GM23248 (cell line): ENCODE data around the gene SLC6A20. TPM values are rescaled to one million over a fixed set of nuclear protein-coding genes. Genes with fewer than 3 reads are reported as not detected.
A peak's percentile ranks its signal among the peaks of the same experiment; 100 is the strongest.

Experiments used
- DNase-seq: peaks from one replicate; pipeline ENCODE4 v3.0.0-alpha.2; 2015
- H2AFZ ChIP-seq: fragments of 200-600 bp; sonication (generic); 2 replicates; pipeline ENCODE4 v1.6.1; 2016; ENCODE audit warnings: antibody characterized with exemption
- H3F3A ChIP-seq: fragments of 200-600 bp; sonication (generic); 2 replicates; pipeline ENCODE4 v1.6.1; 2016; ENCODE audit warnings: mild to moderate bottlenecking, antibody characterized with exemption, mixed run types; ENCODE audit not compliant: insufficient read depth
- H3K27ac ChIP-seq: fragments of 200-600 bp; sonication (generic); 2 replicates; pipeline ENCODE4 v1.5.1; 2016; ENCODE audit warnings: mild to moderate bottlenecking
- H3K27me3 ChIP-seq: fragments of 200-600 bp; sonication (generic); replicated peaks from 2 replicates; pipeline ENCODE4 v1.6.1; 2016; ENCODE audit warnings: mild to moderate bottlenecking; ENCODE audit not compliant: insufficient read depth
- H3K36me3 ChIP-seq: fragments of 200-600 bp; sonication (generic); 2 replicates; pipeline ENCODE4 v1.6.1; 2016; ENCODE audit warnings: low read depth, mild to moderate bottlenecking
- H3K4me1 ChIP-seq: fragments of 200-600 bp; sonication (generic); 2 replicates; pipeline ENCODE4 v1.6.1; 2016; ENCODE audit warnings: mild to moderate bottlenecking; ENCODE audit not compliant: insufficient read depth
- H3K4me2 ChIP-seq: fragments of 200-600 bp; sonication (generic); one replicate; pipeline ENCODE4 v1.6.1; 2016; ENCODE audit warnings: mild to moderate bottlenecking; ENCODE audit not compliant: unreplicated experiment
- H3K4me3 ChIP-seq: fragments of 200-600 bp; sonication (generic); 2 replicates; pipeline ENCODE4 v1.5.1; 2016; ENCODE audit warnings: mild to moderate bottlenecking
- H3K79me2 ChIP-seq: fragments of 200-600 bp; sonication (generic); 2 replicates; pipeline ENCODE4 v1.6.1; 2016; ENCODE audit warnings: mild to moderate bottlenecking; ENCODE audit not compliant: insufficient read depth
- H3K9ac ChIP-seq: fragments of 200-600 bp; sonication (generic); 2 replicates; pipeline ENCODE4 v1.6.1; 2016; ENCODE audit warnings: mild to moderate bottlenecking
- H3K9me2 ChIP-seq: fragments of 200-600 bp; sonication (generic); 2 replicates; pipeline ENCODE4 v1.6.1; 2016; ENCODE audit warnings: mixed run types, mild to moderate bottlenecking, moderate library complexity; ENCODE audit not compliant: insufficient read depth
- H3K9me3 ChIP-seq: fragments of 200-600 bp; sonication (generic); one replicate; pipeline ENCODE4 v1.6.1; 2017; ENCODE audit warnings: low read depth
- H4K20me1 ChIP-seq: fragments of 200-600 bp; sonication (generic); 2 replicates; pipeline ENCODE4 v1.6.0; 2016; ENCODE audit not compliant: insufficient read depth
- EZH2 ChIP-seq: fragments of 200-600 bp; sonication (generic); IDR thresholded peaks from 2 replicates; pipeline ENCODE4 v1.6.1; 2018; ENCODE audit warnings: antibody characterized with exemption, mild to moderate bottlenecking; ENCODE audit not compliant: insufficient read depth, poor library complexity, severe bottlenecking
- EZH2phosphoT487 ChIP-seq: fragments of 200-600 bp; sonication (generic); IDR thresholded peaks from 2 replicates; pipeline ENCODE4 v1.6.1; 2018; ENCODE audit warnings: antibody characterized with exemption, moderate library complexity, mild to moderate bottlenecking, low read depth; ENCODE audit not compliant: insufficient read depth
- WGBS, 2 experiments: methylation state at CpG; one replicate each; pipeline ENCODE4 v1.1.6; 2015 to 2017; ENCODE audit warnings: low lambda C conversion rate in 2 of 2, low coverage in 1 of 2; ENCODE audit errors: missing lambda C conversion rate in 2 of 2; 5-methylcytosine and 5-hydroxymethylcytosine counted together
- in situ Hi-C: fragments of 300-500 bp; cut with MboI; formaldehyde crosslinking; loops from 2 replicates; pipeline ENCODE4 v1.15.0; 2020
- polyA plus RNA-seq: library from polyadenylated mRNA; unstranded; fragments of >200 nt; fragmentation: Nextera tagmentation; extraction: Ambion mirVana; gene quantifications from 2 replicates; pipeline ENCODE4 v1.2.1, GENCODE V29; 2016
- total RNA-seq: library from RNA; depleted of rRNA; stranded (reverse); fragments of >200 nt; shearing (Covaris generic); gene quantifications from 2 replicates; pipeline ENCODE4 v1.2.3, GENCODE V29; 2014

Gene SLC6A20
- total and polyA plus RNA-seq, 2 experiments from 2014 or later = not detected

DNA sequence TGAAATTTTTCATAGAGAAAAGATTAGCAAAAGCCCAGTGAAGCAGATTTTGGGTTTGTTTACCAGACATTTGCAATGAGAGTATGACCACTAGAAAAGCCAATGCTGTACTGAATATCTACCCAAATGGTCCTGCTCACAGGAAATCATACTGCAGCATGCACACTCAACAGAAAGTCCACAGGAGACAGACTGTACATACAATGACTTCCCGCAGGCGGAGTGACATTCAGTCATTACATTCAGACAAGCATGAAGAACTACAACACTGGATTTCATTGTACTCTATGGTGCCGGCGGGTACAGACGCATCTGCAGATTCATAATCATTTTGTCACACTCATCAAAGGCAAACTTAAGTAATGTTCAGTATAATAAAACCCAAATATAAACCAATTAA is 33.8 kb upstream of the SLC6A20 start:
- no peak overlapping the region for H3K27ac ChIP-seq

DNA sequence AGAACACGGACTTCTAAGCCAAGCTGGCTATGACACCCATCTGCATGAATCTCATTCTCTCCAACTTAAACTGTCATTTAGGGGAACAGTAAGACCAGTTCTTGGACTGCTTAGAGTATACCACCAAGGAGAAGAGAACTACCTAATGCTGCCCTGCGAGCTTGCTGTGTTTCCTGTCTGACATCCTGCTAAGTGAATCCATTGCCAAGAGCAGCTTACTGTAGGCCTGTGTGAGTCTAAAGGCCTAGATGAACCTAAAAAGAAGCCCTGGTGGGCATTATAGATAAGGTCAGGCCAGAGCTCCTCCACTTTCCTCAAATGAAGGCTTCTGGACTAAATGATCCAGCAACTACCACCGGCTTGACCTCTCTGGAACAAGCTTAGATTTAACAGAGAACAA is 30.6 kb upstream of the SLC6A20 start:
- in situ Hi-C loops = no loop called here
- TF ChIP-seq EZH2 (no peak), EZH2phosphoT487 (no peak)
- Histone ChIP-seq H3F3A (no peaks in the 10 kb centered on the region), H3K9me2 (no peaks in the 10 kb centered on the region), H4K20me1 (no peaks in the 10 kb centered on the region), H3K36me3 (peaks cover 26% of the 10 kb centered on the region), H3K4me2 (no peak overlapping the region), H3K4me1 (no peaks in the 10 kb centered on the region), H3K4me3 (no peak overlapping the region), H3K27ac (no peak overlapping the region), H3K27me3 (no peaks in the 10 kb centered on the region), H3K79me2 (no peaks in the 10 kb centered on the region), H2AFZ (no peak overlapping the region), H3K9ac (no peak overlapping the region), H3K9me3 (no peaks in the 10 kb centered on the region)
- WGBS, 2 experiments = 96 to 97% methylated on average over 3 of the region's 3 CpGs
- no peak for DNase-seq

More for the DNA sequence above, 33.8 kb upstream of the SLC6A20 start:
- H3K4me2 ChIP-seq = no peak overlapping the region
- no peaks in the 10 kb centered on the region for H3K9me3 ChIP-seq
- DNase-seq = no peak
- TF ChIP-seq EZH2 (no peak), EZH2phosphoT487 (no peak)
- no peaks in the 10 kb centered on the region for H3K27me3 ChIP-seq
- H3K4me1 ChIP-seq = no peaks in the 10 kb centered on the region
- H2AFZ ChIP-seq = no peak overlapping the region
- WGBS, 2 experiments = 92 to 98% methylated on average over 5 of the region's 5 CpGs
- no peaks in the 10 kb centered on the region for H4K20me1 ChIP-seq
- H3K4me3 ChIP-seq = no peak overlapping the region
- H3K9ac ChIP-seq = no peak overlapping the region
- H3K79me2 ChIP-seq = no peaks in the 10 kb centered on the region
- in situ Hi-C loops = no loop called here
- H3K36me3 ChIP-seq = peaks cover 37% of the 10 kb centered on the region
- no peaks in the 10 kb centered on the region for H3F3A ChIP-seq
- H3K9me2 ChIP-seq = no peaks in the 10 kb centered on the region

DNA sequence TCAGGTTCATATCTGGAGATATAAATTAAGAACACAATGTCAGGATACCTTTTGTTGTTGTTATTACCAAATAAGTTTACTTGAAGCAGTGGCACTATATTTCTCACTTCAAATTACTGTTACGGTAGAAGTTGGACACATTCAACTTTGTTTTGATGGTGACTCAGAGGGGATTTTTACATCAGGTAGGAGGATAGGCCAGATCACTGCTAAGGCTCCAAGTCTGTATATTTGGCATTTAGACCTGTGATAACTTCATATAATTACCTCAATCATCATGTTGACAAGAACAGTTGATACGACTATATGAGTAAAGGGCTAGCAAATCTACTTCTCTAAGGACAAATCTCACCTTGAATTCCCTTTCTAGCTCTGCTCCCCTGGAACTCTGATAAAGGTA is 30.0 kb upstream of the SLC6A20 start:
- Histone ChIP-seq H4K20me1 (no peaks in the 10 kb centered on the region), H3K27me3 (no peaks in the 10 kb centered on the region), H3F3A (no peaks in the 10 kb centered on the region), H3K9ac (no peak overlapping the region), H3K79me2 (no peaks in the 10 kb centered on the region), H3K27ac (no peak overlapping the region), H2AFZ (no peak overlapping the region), H3K36me3 (peaks cover 26% of the 10 kb centered on the region), H3K4me3 (no peak overlapping the region), H3K9me3 (no peaks in the 10 kb centered on the region), H3K4me2 (no peak overlapping the region), H3K9me2 (no peaks in the 10 kb centered on the region), H3K4me1 (no peaks in the 10 kb centered on the region)
- no peak for DNase-seq
- WGBS, 2 experiments = 93% methylated on average over 2 of the region's 2 CpGs
- TF ChIP-seq EZH2phosphoT487 (no peak), EZH2 (no peak)
- in situ Hi-C loops = no loop called here

DNA sequence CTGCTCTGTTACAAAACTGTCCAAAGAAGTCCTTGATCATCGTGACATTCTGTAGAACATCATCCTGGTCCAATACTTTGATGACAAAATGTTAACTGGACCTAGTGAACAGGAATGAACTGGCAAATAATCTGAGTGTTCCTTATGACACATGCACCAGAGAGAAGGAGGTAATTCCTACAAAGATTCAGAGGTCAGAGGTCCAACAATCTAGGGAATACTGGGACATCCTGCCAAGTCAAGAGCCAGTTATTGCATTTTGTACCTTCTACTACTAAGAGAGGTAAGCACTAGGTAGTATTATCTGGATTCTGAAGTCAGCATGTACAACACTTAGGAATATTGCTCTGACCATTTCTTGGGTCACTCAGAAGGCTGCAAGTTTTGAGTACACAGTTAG is 24.8 kb upstream of the SLC6A20 start:
- Histone ChIP-seq H2AFZ (no peak overlapping the region), H3K27ac (no peak overlapping the region), H3K4me1 (peaks cover 20% of the 10 kb centered on the region), H3K9ac (no peak overlapping the region), H3K9me3 (no peaks in the 10 kb centered on the region), H3K36me3 (peaks cover 13% of the 10 kb centered on the region), H3K9me2 (no peaks in the 10 kb centered on the region), H3K4me2 (no peak overlapping the region), H3K27me3 (no peaks in the 10 kb centered on the region), H3K79me2 (no peaks in the 10 kb centered on the region), H3K4me3 (no peak overlapping the region), H4K20me1 (no peaks in the 10 kb centered on the region), H3F3A (peaks cover 21% of the 10 kb centered on the region)
- in situ Hi-C loops = no loop called here
- WGBS, 2 experiments = 90% methylated on average over 1 of the region's 1 CpG
- TF ChIP-seq EZH2 (no peak), EZH2phosphoT487 (no peak)
- DNase-seq = no peak

DNA sequence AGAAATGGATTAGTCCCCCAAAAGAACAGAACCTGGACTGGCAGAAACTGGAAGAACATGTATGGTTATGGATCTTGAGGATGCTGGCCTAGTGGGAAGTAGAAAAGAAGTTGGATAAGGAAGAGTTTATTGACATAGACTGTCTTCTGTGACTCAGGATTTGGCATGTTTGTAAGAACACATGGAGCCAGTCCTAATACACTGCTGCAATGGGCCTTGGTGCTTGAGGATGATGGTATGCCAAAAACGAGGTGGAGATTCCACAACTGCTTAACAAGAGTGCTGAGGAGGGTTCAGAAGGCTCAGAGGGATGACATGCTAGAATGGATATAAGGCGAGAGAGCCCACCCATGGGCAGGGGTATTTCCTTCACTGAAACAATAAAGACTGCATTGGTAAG is 23.2 kb upstream of the SLC6A20 start:
- peaks cover 21% of the 10 kb centered on the region for H3F3A ChIP-seq
- peaks cover 6% of the 10 kb centered on the region for H3K36me3 ChIP-seq
- DNase-seq = peak; percentile 71
- H2AFZ ChIP-seq = no peak overlapping the region
- WGBS, 2 experiments = 52% methylated on average over 2 of the region's 2 CpGs
- no peak overlapping the region for H3K4me3 ChIP-seq
- 0 out of 2 replicates have a peak, but pooled peaks cover 10% of the 10 kb centered on the region for H3K27me3 ChIP-seq
- in situ Hi-C loops = no loop called here
- H3K9me2 ChIP-seq = no peaks in the 10 kb centered on the region
- H4K20me1 ChIP-seq = no peaks in the 10 kb centered on the region
- no peak for TF ChIP-seq EZH2phosphoT487
- TF ChIP-seq EZH2 = no peak
- no peaks in the 10 kb centered on the region for H3K79me2 ChIP-seq
- no peaks in the 10 kb centered on the region for H3K9me3 ChIP-seq
- no peak overlapping the region for H3K9ac ChIP-seq
- no peak overlapping the region for H3K27ac ChIP-seq
- peaks cover 20% of the 10 kb centered on the region for H3K4me1 ChIP-seq
- H3K4me2 ChIP-seq = peak overlapping the region; percentile 11
